Activated CD8-positive, alpha-beta T cell treated with anti-CD3 and anti-CD28 coated beads for 36 hours (primary cell): Measurements from ENCODE around the gene CLTRN. TPM values are rescaled to one million over a fixed set of nuclear protein-coding genes. Genes with fewer than 3 reads are reported as not detected.
"Not testable (repeated sequence)": the region's sequence is repeated elsewhere in the genome, so short reads cannot be mapped to it uniquely, and the experiment has no call there.

ENCODE experiments used
- ATAC-seq: fragments of 200-7000 bp; cut with Tn5 transposase; one replicate; pipeline ENCODE4 v1.10.0; 2021; ENCODE audit warnings: mild to moderate bottlenecking, moderate library complexity
- CTCF ChIA-PET: fragments of 350-600 bp; sonication (Branson Sonifier 250); formaldehyde crosslinking; loops from one replicate; lab custom pipeline; 2021; ENCODE audit warnings: antibody characterized with exemption; lab: Charles Lee
- POLR2A ChIA-PET: fragments of 350-600 bp; sonication (Branson Sonifier 250); formaldehyde crosslinking; loops from one replicate; lab custom pipeline; 2021; ENCODE audit warnings: antibody characterized with exemption; lab: Charles Lee
- DNase-seq: peaks from one replicate; pipeline ENCODE4 v3.0.0-alpha.2; 2020
- H3K27ac Mint-ChIP-seq: one replicate; pipeline ENCODE4 v1.8.0; 2021; ENCODE audit warnings: mild to moderate bottlenecking, mixed read lengths
- H3K27me3 Mint-ChIP-seq: one replicate; pipeline ENCODE4 v1.8.0; 2021; ENCODE audit warnings: mixed read lengths
- H3K36me3 Mint-ChIP-seq: one replicate; pipeline ENCODE4 v1.8.0; 2021; ENCODE audit warnings: low read depth, mixed read lengths
- H3K4me1 Mint-ChIP-seq: one replicate; pipeline ENCODE4 v1.8.0; 2021; ENCODE audit warnings: low read depth, mixed read lengths
- H3K4me3 Mint-ChIP-seq: one replicate; pipeline ENCODE4 v1.8.0; 2021; ENCODE audit warnings: mild to moderate bottlenecking, moderate library complexity, mixed read lengths
- H3K9me3 Mint-ChIP-seq: one replicate; pipeline ENCODE4 v1.8.0; 2021; ENCODE audit warnings: mixed read lengths
- CTCF ChIP-seq: fragments of 200-600 bp; IDR thresholded peaks from one replicate; pipeline ENCODE4 v1.8.0; 2022; ENCODE audit warnings: antibody characterized with exemption, mild to moderate bottlenecking
- intact Hi-C: fragments of 100-400 bp; cut with micrococcal nuclease; formaldehyde crosslinking; loops from one replicate; pipeline ENCODE4 v1.10.0; 2022
- total RNA-seq, 2 experiments: library from RNA; stranded (reverse); gene quantifications; one replicate each; pipeline ENCODE4 v1.2.3, GENCODE V29; 2021

Gene CLTRN
- total RNA-seq: under 1 TPM; 0.38 to 0.58 TPM

- intact Hi-C loops: no loop called here
- CTCF ChIA-PET: no interaction called here
- H3K9me3 Mint-ChIP-seq: no peaks in the 10 kb centered on the region
- no peaks in the 10 kb centered on the region for H3K36me3 Mint-ChIP-seq
- no peak within 1 kb of the TSS for H3K4me3 Mint-ChIP-seq
- ATAC-seq: no peak
- no peak within 1 kb of the TSS for H3K27ac Mint-ChIP-seq
- POLR2A ChIA-PET: no interaction called here
- no peak for DNase-seq
- H3K27me3 Mint-ChIP-seq: peaks cover 13% of the 10 kb centered on the region
- no peaks in the 10 kb centered on the region for H3K4me1 Mint-ChIP-seq
- TF ChIP-seq CTCF: no peak
These were observed at the start of gene CLTRN for GRCh38 chrX:15664487-15665444. TSS of gene CLTRN (minus strand) at chrX:15664805. CDS start at chrX:15664775, 30 bp downstream.

- H3K4me3 Mint-ChIP-seq, H3K27ac Mint-ChIP-seq, H3K36me3 Mint-ChIP-seq, DNase-seq, CTCF ChIA-PET, H3K9me3 Mint-ChIP-seq, H3K27me3 Mint-ChIP-seq, intact Hi-C loops, H3K4me1 Mint-ChIP-seq, ATAC-seq, POLR2A ChIA-PET: not testable (repeated sequence)
These were observed 39.7 kb upstream of the CLTRN start for GRCh38 chrX:15704273-15704672.

DNA sequence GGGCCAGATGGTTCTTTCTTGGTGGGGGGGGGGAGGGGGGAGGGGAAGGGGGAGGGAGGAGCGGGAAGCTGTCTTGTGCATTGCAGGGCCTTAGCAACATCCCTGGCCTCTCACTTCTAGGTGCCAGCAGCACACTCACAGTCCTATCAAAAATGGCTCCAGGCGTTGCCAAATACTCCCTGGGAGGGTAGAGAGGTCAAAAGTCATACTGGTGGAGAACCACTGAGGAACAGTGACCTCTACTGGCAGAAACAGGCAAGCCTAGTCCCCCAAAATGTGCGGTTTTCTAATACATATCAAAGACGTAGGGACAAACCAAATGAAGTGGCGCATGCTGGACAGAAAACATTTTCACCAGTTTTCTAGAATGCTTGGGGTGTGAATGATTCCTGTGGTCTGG is 39.2 kb upstream of the CLTRN start:
- H3K4me3 Mint-ChIP-seq, H3K36me3 Mint-ChIP-seq, intact Hi-C loops, H3K27ac Mint-ChIP-seq, DNase-seq, H3K27me3 Mint-ChIP-seq, CTCF ChIA-PET, H3K4me1 Mint-ChIP-seq, POLR2A ChIA-PET, H3K9me3 Mint-ChIP-seq: not testable (repeated sequence)
- ATAC-seq: peak; percentile 67

GRCh38 chrX:15702488-15703371 is 38.1 kb upstream of the CLTRN start:
- POLR2A ChIA-PET: no interaction called here
- no peak for TF ChIP-seq CTCF
- H3K9me3 Mint-ChIP-seq: no peaks in the 10 kb centered on the region

GRCh38 chrX:15696516-15696915 is 31.9 kb upstream of the CLTRN start:
- no peaks in the 10 kb centered on the region for H3K9me3 Mint-ChIP-seq
- H3K36me3 Mint-ChIP-seq: peaks cover 12% of the 10 kb centered on the region
- ChIA-PET POLR2A (no interaction called here), CTCF (no interaction called here)
- intact Hi-C loops: no loop called here
- H3K27me3 Mint-ChIP-seq: no peaks in the 10 kb centered on the region
- no peak overlapping the region for H3K4me3 Mint-ChIP-seq
- DNase-seq: no peak
- no peak for ATAC-seq
- TF ChIP-seq CTCF: no peak
- H3K4me1 Mint-ChIP-seq: peaks cover 5% of the 10 kb centered on the region
- no peak overlapping the region for H3K27ac Mint-ChIP-seq

More at GRCh38 chrX:15702488-15703371, 38.1 kb upstream of the CLTRN start:
- DNase-seq: no peak
- H3K4me1 Mint-ChIP-seq: no peaks in the 10 kb centered on the region
- H3K27me3 Mint-ChIP-seq: no peaks in the 10 kb centered on the region
- no peak overlapping the region for H3K4me3 Mint-ChIP-seq
- no peaks in the 10 kb centered on the region for H3K36me3 Mint-ChIP-seq
- CTCF ChIA-PET: no interaction called here
- no peak for ATAC-seq
- intact Hi-C loops: no loop called here
- H3K27ac Mint-ChIP-seq: no peak overlapping the region
